Stimulated activated CD4-positive, alpha-beta T cell treated with anti-CD3 and anti-CD28 coated beads, Interleukin-4, amount 100 ng/mL, for 4 hours (primary cell): ENCODE data around the gene CCDC43.
"Not testable (repeated sequence)": the region's sequence is repeated elsewhere in the genome, so short reads cannot be mapped to it uniquely, and the experiment has no call there.

Experiments
- DNase-seq, 2 experiments: peaks; one replicate each; pipeline ENCODE4 v3.0.0-alpha.2; 2020

The CCDC43 gene, protein sequence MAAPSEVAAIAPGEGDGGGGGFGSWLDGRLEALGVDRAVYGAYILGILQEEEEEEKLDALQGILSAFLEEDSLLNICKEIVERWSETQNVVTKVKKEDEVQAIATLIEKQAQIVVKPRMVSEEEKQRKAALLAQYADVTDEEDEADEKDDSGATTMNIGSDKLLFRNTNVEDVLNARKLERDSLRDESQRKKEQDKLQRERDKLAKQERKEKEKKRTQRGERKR

DNA sequence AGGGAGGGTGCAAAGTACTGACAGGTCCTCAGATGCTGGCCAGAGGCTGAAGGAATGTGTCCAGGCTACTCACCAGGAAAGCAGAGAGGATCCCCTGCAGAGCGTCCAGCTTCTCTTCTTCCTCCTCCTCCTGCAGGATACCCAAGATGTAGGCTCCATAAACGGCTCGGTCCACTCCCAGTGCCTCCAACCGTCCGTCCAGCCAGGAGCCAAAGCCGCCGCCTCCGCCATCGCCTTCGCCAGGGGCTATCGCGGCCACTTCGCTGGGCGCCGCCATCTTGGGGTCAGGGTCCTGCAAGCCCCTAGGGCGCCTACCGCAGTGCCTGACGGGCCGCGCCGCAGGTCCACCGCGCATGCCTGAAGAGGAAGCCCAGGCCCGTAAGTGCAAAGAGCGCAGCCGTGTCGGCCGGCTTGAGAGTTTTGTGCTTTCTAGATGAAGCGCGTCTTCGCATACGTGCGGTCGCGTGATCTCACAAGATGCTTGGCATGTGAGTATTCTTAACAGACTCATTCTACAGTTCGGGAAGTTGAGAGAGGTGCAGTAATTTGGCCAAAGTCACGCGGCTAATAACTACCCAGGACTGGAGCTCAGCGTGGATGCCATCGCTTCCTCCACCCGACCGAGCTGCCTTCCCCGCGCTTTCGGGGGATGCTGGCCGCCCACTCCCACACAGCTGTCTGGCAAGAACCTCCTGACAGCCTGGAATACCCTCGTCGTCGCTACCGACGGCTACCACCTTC lies at the start of gene CCDC43:
Gene CCDC43 (minus strand): TSS at position 300 of the 741 bp plus-strand sequence. CDS start 23 bp downstream, at position 277.
- DNase-seq, result peak; percentile 89

DNA sequence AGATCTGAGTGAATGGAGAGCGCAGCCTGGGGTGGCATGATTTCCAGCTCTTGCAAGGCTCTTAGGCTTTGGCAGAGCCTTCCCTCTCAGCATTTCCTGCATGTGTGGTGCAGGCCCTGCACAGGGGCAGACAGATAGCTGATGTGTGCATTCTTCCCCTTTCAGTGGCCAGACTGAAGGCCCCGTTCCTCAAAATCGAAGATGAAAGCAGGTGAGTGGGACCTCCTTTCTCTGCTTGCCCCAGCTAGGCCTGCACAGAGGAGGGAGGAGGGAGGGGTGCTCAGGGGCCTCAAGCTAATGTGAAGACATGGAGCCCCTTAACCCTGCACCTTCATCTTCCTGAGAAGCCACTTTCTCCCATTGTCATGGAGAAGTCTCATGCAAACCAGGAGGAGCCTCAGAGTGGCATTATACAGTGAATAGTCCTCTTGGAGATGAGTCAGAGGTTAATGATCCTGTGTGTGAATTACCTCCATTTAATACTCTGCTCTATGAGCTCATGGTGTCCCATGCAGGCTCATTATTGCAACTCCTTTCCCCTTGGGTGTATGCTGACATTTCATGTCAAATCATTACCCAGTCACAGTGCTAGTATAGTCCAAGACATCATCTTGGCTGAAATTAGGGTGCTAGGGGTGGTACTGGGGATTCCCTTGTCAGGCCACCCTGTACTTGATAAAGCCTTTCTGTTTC lies 48.8 kb upstream of the CCDC43 start:
- DNase-seq, result no peak

DNA sequence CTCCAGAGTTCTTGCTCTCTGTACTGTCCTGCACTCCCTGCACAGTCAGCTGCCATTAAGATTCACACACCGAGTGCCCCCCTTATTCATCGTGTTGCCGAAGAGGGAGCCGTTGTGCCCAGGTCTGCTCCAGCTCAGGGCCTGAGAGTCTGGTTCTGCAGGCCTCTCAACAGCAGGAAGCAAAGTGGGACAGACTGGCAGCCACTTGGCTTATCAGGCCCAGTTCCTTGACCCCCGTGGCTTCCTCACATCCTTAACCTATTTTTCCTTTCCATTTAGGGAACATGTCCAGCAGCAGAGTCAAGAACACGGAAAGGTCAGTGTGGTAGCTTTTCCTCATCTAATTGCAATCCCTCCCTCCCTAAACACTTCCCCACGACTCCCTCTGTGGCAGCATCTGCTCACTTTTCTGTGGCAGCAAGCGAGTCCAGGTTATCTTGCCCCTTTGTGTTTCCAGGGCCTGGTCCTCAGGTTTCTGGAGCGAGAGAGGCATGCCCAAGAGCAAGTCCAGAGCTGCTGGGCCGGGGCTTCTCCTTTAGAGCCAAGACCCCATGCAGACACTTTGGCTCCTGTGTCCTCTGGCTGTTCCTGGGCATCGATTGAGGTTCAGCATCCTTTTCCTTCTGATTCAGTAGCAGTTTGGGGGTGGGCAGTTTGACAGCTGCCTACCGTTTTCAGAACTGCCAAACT lies 47.1 kb upstream of the CCDC43 start:
- DNase-seq, result no peak

DNA sequence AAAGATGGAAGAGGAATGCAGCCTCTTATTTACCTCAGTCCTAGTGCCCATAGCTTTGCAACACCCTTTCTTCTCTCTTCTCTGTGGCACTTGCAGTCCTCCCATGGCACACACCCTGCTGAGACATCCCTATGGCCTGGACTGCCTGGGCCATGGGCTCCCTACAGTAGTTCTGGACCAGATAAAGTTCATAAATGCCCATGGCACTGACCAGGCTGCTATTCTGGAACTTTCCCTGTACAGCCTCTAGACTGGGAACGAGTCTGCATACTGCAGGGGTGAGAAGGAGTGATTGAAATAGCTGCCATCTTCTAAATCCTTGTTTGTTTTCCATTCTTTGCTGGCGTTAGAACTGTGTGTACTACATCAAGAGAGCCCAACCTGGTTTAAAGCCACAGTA lies 44.7 kb upstream of the CCDC43 start:
- DNase-seq, result no peak

DNA sequence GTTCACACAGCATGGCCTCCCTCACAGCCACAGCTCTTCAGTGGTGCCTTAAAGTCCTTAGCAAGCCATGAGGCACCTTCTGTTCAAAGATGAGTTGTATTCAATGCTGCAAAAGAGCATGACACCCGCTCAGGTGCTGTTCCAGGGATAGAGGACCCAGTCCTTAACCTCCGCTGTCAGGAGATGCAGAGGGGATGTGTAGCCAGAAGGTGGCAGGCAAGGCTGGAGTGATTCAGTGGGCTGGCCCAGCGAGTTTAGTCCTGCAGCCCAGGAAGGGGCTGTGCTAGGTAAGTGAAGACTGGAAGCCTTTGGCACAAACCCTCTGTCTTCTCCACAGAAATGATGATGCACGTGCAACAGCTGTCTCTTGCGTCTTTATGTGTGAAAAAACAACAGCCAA lies 44.2 kb upstream of the CCDC43 start:
- no peak for DNase-seq

DNA sequence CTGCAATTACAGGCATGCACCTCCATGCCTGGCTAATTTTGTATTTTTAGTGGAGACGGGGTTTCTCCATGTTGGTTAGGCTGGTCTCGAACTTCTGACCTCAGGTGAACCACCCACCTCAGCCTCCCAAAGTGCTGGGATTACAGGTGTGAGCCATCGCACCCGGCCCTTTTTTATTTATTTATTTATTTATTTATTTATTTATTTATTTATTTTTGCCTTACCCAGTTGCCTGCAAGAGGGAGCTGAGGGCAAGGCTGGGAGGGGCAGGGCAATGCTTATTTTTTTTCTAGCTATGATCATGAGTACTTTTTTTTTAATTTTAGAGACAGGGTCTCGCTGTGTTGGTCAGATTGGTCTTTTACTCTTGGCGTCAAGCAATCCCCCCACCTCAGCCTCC lies 36.5 kb upstream of the CCDC43 start:
- DNase-seq, result not testable (repeated sequence)

DNA sequence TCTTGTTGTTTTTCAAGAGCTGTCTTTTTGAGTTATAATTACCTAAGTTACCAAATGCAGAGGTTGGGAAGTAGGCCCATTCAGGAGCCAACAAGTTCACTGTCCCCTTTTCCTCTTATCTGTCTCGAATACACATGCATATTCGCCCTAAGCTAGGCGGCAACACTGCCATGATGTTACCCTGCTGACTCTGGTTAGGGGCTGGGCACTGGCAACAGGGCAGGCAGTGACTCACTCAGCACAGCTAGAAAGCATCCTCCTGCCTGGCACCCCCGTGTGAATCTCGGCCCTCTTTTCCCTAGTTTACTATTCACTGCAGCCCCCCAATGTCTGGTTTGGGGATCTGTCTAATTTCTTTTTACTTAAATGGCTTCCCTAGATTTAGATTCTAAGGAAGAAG lies 32.7 kb upstream of the CCDC43 start:
- no peak for DNase-seq

DNA sequence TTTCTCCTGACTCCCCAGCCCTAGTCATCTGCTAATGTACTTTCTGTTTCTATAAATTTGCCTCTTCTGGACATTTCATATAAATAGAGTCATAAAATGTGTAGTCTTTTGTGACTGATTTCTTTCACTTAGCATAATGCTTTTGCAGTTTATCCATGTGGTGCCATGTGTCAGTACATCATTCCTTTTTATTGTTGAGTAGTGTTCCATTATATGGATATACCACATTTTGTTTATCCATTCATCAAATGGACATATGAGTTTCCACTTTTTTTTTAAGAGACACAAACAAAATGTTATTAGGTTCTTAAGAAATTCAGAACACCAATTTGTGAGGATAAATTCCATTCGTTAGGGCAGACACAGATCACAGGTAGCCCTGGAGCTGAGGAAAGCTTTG lies 29.9 kb upstream of the CCDC43 start:
- no peak for DNase-seq

DNA sequence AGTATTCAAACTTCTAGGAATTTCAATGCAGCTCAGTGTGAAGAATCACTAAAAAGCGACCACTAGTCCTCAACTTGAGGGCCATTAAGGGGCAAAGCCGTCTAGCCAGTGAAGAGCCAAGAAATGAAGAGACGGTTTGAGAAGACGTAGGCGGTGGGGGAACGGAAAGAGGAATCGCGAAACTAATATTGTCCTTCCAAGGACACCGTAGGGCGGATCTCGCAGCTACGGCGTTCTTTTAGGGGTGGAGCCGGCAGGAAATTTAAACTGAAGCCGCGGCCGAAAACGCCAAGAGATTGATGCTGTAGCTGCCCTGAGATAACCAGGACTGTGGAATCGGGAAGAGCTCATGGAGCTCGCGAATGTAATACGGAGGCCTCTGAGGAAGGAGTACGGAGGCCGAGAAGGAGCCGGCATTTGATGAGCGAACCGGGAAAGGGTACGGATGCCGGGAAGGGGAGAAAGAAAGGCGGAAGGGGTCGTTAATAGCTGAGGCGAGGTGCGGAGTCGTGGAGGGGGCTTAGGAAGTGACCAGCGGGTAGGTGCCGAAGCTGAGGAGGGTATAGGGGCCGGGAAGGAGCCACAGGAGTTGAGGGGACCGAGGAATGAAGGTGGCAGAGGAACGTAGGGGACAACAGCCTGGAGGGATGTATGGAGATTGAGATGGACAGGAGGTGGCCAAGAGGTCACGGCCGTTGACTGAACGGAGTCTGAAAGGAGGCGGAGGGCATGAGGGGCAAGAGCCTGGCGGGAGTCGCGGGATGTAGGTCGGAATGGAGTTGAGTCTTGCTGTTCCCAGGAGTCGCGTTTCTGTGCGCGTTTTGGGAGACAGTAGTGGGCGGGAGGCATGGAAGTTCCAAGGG lies 19.1 kb upstream of the CCDC43 start, which contains the start of gene DBF4B:
Gene DBF4B (plus strand): TSS at position 265 of the 863 bp plus-strand sequence. CDS start 156 bp downstream, at position 421.
- peak; percentile 73 to 79 for DNase-seq

DNA sequence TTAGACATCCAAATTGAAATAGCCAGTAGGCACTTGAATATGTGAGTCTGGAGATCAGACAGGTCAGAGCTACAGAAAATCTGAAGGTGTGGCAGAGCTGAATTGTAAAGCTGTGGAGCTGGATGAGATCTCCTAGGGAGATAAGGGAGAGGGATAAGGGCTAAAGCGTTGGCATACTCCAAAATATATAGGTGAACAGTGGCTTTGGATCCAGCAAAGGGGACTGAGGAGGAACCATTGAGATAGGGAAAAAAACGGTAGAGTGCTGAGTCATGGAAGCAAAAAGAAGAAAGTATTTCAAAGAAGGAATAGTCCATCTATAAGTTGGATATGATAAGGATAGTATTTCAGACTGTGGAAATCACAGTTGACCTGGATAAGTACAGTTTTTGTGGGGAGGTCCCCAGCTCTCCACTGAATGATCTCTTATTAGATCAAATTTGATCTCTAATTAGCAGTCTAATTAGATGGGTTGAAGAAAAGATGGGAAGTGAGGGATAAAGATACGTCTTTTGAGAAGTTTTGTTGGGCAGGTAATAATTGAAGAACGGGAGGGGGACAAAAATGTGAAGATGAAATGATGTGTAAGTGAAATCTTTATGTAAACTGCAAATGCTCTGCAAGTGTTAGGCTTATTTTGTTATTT lies 18.3 kb upstream of the CCDC43 start:
- DNase-seq, result no peak

DNA sequence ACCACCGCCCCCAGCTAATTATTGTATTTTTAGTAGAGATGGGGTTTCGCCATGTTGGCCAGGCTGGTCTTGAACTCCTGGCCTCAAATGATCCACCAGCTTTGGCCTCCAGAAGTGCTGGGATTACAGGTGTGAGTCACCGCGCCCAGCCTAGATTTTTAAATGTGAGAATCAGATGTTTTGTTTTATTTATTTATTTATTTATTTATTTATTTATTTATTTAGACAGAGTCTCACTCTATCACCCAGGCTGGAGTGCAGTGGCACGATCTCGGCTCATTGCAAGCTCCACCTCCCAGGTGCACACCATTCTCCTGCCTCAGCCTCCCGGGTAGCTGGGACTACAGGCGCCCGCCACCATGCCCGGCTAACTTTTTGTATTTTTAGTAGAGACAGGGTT lies 10.7 kb upstream of the CCDC43 start:
- DNase-seq, result not testable (repeated sequence)

DNA sequence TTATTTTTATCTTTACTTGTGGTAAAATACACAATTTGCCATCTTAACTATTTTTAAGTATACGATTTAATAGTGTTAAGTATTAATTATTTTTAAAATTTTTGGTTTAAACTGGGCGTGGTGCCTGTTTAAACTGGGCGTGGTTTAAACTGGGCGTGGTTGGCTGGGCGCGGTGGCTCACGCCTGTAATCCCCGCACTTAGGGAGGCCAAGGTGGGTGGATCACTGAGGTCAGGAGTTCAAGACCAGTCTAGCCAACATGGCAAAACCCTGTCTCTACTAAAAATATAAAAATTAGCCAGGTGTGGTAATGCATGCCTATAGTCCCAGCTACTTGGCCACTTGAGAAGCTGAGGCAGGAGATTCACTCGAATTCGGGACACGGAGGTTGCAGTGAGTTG lies 4.0 kb upstream of the CCDC43 start:
- DNase-seq, result no peak

DNA sequence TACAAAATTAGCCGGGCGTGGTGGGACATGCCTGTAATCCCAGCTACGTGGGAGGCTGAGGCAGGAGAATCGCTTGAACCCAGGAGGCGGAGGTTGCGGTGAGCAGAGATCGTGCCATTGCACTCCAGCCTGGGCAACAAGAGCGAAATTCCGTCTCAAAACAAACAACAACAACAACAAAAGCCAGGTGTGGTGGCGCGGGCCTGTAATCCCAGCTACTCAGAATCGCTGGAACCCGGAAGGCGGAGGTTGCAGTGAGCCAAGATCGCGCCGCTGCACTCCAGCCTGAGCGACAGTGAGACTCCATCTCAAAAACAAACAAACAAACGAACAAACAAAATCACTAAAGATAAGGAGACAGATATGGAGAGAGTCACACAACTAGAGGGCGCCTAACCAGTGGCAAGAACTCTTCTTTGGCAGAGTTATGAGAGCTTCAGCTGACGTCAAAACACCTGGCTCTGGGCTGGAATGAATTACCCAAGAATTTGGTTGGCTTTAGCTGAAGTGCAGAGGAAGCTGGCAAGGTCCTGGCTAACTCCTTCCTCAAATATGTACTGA lies 1.2 kb upstream of the CCDC43 start:
- not testable (repeated sequence) for DNase-seq

DNA sequence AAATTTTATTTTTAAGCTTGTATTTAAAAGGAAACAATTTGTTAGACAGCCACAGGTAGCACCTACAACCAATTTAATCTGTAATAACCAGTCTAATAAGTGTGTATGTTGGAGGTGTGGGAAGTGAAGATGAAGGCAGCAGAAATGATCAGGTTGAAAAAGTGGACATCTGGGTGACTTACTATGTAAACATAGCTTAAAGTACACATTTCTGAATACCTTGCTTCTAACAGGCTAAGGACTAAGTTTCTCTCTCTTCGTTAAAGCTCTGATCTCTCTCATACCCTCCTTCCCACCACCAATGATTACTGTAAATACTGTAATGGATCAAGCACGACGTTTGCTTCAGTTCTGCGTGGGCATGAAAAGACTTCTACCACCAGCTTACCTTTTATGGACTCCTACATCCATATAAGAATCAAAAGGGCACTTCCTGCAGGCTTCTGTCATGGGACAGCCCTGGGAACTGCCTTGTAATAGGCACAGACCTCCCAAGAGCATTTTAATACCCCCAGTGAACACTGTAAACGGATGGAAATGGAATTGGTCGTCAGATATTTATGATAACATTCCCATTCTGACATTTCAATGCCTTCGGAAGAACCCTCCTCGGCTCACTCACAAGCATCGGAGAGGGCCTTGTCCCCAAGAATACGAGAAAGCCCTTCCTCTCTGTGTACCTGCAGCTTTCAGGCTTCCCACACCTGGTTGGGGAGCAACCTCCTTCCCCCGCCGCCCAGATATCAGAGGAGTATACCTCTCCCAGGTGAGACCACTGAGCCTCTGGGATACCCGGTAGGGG lies 700 bp downstream of the CCDC43 start:
- no peak for DNase-seq

DNA sequence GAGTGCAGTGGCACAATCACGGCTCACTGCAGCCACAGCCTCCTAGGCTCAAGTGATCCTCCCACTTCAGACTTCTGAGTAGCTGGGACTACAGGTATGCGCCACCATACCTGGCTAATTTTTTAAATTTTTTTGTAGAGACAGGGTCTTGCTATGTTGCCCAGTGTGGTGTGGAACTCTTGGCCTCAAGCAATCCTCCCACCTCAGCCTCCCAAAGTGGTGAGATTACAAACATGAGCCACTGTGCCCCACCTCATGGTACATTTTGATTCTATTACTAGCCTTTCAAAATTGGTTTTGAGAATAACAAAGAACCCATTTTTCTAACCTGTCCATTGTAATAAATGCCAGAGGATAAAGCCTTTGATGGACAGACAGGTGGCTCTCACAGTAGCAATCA lies 1.4 kb downstream of the CCDC43 start:
- no peak for DNase-seq

DNA sequence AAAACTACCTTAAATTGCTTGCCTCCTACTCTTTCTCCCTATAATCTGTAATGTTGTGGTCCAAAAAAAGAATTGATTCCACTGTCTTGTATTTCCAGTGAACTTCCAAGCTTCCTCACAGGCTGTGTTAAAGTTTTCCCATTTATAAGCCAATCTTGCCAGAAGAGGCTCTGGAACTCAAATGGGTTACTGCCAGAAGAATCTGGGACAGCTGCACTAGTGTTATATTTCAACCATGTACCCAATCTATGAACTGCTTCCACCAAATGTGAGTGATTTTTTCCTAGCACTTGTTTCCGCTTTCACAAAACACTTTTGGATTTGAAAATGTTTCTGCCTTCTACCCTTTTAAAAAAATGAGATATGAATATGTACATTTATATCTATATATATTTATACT lies 1.8 kb downstream of the CCDC43 start:
- no peak for DNase-seq

DNA sequence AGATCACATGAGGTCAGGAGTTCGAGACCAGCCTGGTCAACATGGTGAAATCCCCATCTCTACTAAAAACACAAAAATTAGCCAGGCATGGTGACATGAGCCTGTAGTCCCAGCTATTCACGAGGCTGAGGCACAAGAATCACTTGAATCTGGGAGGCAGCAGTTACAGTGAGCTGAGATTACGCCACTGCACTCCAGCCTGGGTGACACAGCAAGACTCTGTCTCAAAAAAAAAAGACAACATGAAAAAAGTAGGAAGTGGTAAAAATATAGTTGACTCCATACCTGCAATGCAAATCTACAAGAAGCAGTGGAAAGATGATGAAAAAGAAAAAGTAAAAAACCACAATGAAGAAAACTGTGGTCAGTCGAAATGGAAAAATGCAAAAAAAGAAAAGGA lies 6.3 kb downstream of the CCDC43 start:
- not testable (repeated sequence) for DNase-seq

DNA sequence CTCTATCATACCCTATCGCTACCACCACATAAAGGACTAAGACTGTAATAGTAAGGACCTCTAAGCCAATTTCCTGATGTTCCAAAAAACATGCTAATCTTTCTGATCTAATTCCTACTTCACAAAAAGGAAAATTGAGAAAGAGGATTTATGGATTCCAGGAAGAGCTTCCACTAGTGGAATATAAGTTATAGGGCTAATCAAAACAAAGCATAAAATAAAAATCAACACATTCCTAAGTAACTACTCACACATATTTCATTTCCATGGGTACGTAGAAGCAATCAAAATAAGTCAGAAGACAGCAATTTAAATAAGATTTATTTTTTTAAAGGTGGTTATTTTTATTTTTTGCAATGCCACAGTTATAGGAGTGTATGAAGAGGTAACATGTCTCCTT lies 12.4 kb downstream of the CCDC43 start:
- no peak for DNase-seq

DNA sequence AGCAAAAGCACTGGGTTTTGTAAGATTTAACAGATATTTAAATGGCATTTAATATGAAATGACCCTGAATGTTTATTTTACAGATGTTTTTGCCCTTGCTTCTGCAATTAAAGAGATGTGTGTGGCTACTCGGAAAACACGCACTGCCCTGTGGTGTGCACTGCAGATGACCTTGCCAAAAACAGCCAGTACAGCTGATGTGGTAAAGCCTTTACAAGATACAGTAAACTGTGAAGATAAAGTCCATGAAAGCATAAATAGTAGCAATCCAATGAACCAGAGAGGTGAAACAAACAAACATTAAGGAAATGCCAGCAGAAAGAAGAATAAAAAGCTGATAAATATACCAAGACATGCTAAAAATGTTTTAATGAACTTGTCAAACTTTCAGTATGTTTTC lies 15.7 kb downstream of the CCDC43 start:
- DNase-seq, result no peak

DNA sequence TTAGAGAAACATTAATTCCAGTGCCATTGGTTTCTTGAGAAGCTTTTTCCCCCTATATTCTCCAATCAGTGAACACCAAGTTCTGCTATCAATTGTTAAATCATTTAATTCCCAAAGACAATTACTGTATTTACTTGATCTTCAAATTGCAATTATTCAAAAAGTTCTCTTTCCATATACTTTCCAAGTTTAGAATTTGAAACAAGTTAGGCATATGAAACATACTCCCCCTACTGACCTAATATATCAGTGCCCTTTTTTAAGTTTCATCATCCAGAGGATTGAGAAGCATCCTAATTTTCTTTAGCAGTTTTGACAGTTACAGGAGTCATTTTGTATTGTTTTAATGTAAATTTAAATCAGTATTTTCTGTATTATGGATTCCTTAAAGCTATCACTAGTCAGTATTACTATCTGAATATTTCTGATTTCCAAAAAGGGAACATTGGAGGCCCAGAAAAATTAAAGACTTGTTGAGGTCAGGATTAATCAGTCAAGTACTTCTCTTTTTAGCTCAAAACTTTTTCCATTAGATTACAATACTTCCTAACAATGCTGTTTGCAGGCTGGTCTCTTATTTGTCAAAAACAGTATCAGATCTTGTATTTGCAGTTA lies 17.0 kb downstream of the CCDC43 start:
- no peak for DNase-seq
